A673 (cell line): ENCODE results near the gene BTF3. TPM values are rescaled to one million over a fixed set of nuclear protein-coding genes. Genes with fewer than 3 reads are reported as not detected.
A peak's percentile ranks its signal among the peaks of the same experiment; 100 is the strongest.

Experiments
- BruUV-seq: library from RNA; stranded (reverse); fragments of 400-500 nt; replicated peaks from 2 replicates; lab custom pipeline; 2021; lab: Mats Ljungman, UMichigan
- CTCF ChIA-PET: fragments of 300-600 bp; sonication (Branson Sonifier 250); formaldehyde crosslinking; loops from one replicate; lab custom pipeline; 2022; ENCODE audit warnings: antibody characterized with exemption; lab: Charles Lee
- POLR2A ChIA-PET: fragments of 300-600 bp; sonication (Branson Sonifier 250); formaldehyde crosslinking; loops from one replicate; lab custom pipeline; 2022; ENCODE audit warnings: antibody characterized with exemption; ENCODE audit not compliant: low non-redundant PET; lab: Charles Lee
- DNase-seq: peaks from one replicate; pipeline ENCODE4 v3.0.0-alpha.2; 2015; ENCODE audit warnings: low spot score
- H3K27ac ChIP-seq: fragments of 200-600 bp; sonication (generic); 2 replicates; pipeline ENCODE4 v1.5.1; 2016; ENCODE audit warnings: mixed run types, low read depth, mild to moderate bottlenecking, mixed read lengths, antibody characterized with exemption, low read length; ENCODE audit not compliant: poor library complexity, severe bottlenecking
- H3K27me3 ChIP-seq: fragments of 200-600 bp; sonication (generic); replicated peaks from 2 replicates; pipeline ENCODE4 v1.6.1; 2017; ENCODE audit warnings: mixed run types, low read depth, mild to moderate bottlenecking, mixed read lengths, antibody characterized with exemption, low read length; ENCODE audit not compliant: insufficient read depth, poor library complexity
- H3K36me3 ChIP-seq: fragments of 200-600 bp; sonication (generic); 2 replicates; pipeline ENCODE4 v1.6.1; 2016; ENCODE audit warnings: mixed run types, mild to moderate bottlenecking, mixed read lengths, antibody characterized with exemption, low read length; ENCODE audit not compliant: insufficient read depth, poor library complexity, severe bottlenecking
- H3K4me1 ChIP-seq: fragments of 200-600 bp; sonication (generic); 2 replicates; pipeline ENCODE4 v1.6.1; 2017; ENCODE audit warnings: mixed run types, mild to moderate bottlenecking, mixed read lengths, antibody characterized with exemption, low read length; ENCODE audit not compliant: insufficient read depth, poor library complexity, severe bottlenecking
- H3K4me3 ChIP-seq: fragments of 200-600 bp; sonication (generic); 2 replicates; pipeline ENCODE4 v1.5.1; 2016; ENCODE audit warnings: low read depth, mixed run types, mild to moderate bottlenecking, mixed read lengths, low read length; ENCODE audit not compliant: poor library complexity, severe bottlenecking
- H3K9me3 ChIP-seq: fragments of 200-600 bp; sonication (generic); 2 replicates; pipeline ENCODE4 v1.6.1; 2016; ENCODE audit warnings: mixed run types, low read depth, mild to moderate bottlenecking, mixed read lengths, antibody characterized with exemption, low read length; ENCODE audit not compliant: poor library complexity, severe bottlenecking
- EZH2 ChIP-seq: fragments of 200-600 bp; sonication (generic); IDR thresholded peaks from 2 replicates; pipeline ENCODE4 v1.6.1; 2017; ENCODE audit warnings: borderline replicate concordance, low read depth, mild to moderate bottlenecking, mixed read lengths, antibody characterized with exemption, low read length; ENCODE audit not compliant: poor library complexity, severe bottlenecking
- intact Hi-C: fragments of 100-400 bp; cut with micrococcal nuclease; formaldehyde crosslinking; loops from one replicate; pipeline ENCODE4 v1.10.0; 2022; ENCODE audit not compliant: unreplicated experiment
- total RNA-seq: library from RNA; stranded (reverse); gene quantifications from 2 replicates; pipeline ENCODE4 v1.2.3, GENCODE V29; 2021
- TF ChIP-seq, protein P1 (sequence below): fragments of 300-800, 200-600 bp; sonication (generic); conservative IDR thresholded peaks from 2 replicates; pipeline ENCODE4 v1.5.1; 2017; ENCODE audit warnings: low read depth, mild to moderate bottlenecking, antibody characterized with exemption, low read length, moderate library complexity, mixed read lengths

Gene BTF3
- total RNA-seq, 1 experiment from 2014 or later: 729 TPM

DNA sequence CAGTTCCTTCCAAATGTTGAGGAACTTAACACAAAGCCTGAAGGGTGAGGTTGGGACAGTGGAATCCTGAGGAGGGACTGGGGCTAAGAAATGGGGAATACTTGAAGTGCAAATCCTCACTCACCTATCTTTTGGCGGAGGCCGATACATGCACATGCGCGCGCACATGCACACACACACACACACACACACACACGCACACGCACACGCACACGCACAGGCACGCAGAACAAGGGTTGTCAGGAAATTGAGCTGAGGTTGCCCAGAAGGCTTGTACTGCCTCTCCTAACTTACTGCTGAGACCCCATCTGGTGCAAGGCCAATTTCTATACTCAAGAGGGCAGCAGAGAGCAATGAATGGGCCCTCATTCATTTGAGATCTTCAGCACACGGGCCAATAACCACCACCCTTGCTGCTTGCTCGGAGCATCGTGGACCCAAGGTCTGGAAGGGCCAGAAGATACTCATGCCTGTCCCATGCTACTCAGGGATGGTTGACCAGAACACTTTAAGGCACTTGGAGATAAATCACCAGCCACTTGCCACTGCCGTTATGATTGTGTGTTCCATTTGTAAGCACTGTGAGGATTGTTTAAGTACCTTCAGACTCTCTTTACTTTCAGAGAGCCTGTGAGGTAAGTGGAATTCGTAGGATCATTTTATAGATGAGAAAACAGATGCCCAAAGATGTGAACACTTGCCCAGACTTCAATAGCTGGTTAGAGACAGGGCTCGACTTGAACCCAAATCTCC, 21.5 kb downstream of the BTF3 start:
- peak; percentile 88 for DNase-seq
- no peaks in the 10 kb centered on the region for H3K27me3 ChIP-seq
- TF ChIP-seq EZH2: no peak
- TF ChIP-seq, protein P1, sequence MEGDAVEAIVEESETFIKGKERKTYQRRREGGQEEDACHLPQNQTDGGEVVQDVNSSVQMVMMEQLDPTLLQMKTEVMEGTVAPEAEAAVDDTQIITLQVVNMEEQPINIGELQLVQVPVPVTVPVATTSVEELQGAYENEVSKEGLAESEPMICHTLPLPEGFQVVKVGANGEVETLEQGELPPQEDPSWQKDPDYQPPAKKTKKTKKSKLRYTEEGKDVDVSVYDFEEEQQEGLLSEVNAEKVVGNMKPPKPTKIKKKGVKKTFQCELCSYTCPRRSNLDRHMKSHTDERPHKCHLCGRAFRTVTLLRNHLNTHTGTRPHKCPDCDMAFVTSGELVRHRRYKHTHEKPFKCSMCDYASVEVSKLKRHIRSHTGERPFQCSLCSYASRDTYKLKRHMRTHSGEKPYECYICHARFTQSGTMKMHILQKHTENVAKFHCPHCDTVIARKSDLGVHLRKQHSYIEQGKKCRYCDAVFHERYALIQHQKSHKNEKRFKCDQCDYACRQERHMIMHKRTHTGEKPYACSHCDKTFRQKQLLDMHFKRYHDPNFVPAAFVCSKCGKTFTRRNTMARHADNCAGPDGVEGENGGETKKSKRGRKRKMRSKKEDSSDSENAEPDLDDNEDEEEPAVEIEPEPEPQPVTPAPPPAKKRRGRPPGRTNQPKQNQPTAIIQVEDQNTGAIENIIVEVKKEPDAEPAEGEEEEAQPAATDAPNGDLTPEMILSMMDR: peak; percentile 81
- no peaks in the 10 kb centered on the region for H3K36me3 ChIP-seq
- H3K27ac ChIP-seq: no peak overlapping the region
- ChIA-PET CTCF (interaction anchor here (1.1 kb wide), 1 partner anchor 18 kb away, joined by 7 read pairs; no protein-coding TSS in a partner anchor), POLR2A (interaction anchor here (0.5 to 0.6 kb wide), 2 partner anchors 29 to 261 kb away, joined by 6 read pairs; no protein-coding TSS in a partner anchor)
- BruUV-seq: no TSS peak
- no peaks in the 10 kb centered on the region for H3K9me3 ChIP-seq
- no peak overlapping the region for H3K4me3 ChIP-seq
- intact Hi-C loops: loop anchor here (1.0 kb wide), 1 partner anchor 18 kb away; no protein-coding TSS in a partner anchor
- H3K4me1 ChIP-seq: no peaks in the 10 kb centered on the region

DNA sequence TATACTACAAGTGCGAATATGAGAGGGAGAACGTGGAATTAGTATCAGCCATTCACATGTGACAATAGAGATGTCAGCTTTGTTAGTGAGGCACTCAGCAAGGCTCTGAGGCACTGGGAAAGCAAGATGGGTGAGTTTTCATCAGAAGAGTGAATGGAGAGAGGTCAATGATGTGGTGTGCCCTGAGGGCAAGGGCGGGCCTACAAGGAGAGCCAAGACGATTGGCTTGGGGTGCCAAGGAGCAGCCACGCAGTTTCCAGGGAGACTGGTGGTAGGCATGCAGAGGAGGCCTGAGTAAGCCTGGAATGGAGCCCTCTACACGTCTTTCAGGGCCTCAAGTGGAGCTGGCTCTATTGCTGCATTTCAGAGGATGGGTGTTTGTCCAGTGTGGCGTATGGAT, 24.7 kb downstream of the BTF3 start:
- no TSS peak for BruUV-seq
- H3K27ac ChIP-seq: no peak overlapping the region
- H3K27me3 ChIP-seq: no peaks in the 10 kb centered on the region
- CTCF ChIA-PET: no interaction called here
- no peaks in the 10 kb centered on the region for H3K9me3 ChIP-seq
- POLR2A ChIA-PET: no interaction called here
- TF ChIP-seq, protein P1: no peak
- TF ChIP-seq EZH2: no peak
- H3K36me3 ChIP-seq: no peaks in the 10 kb centered on the region
- no peak overlapping the region for H3K4me3 ChIP-seq
- no peak for DNase-seq
- intact Hi-C loops: no loop called here
- H3K4me1 ChIP-seq: no peaks in the 10 kb centered on the region

DNA sequence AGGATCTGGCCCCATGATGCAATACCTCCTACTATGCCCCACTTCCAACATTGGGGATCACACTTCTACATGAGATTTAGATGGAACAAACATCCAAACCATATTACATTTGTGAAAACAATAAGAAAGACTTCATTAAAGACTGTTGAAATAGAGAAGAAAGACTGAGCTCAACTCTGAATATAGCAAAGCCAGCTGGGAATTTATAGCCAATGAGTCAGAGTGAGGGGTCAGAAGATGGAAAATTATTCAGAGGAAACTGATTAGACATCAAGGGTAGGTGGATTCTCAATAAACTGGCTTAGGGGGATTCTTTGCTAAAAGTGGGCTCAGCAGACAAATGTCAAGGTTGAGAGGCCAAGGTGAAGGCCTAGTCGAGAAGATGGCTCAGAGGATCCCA, 25.6 kb downstream of the BTF3 start:
- ChIA-PET POLR2A (no interaction called here), CTCF (no interaction called here)
- H3K27me3 ChIP-seq: no peaks in the 10 kb centered on the region
- H3K9me3 ChIP-seq: no peaks in the 10 kb centered on the region
- no peaks in the 10 kb centered on the region for H3K36me3 ChIP-seq
- intact Hi-C loops: no loop called here
- H3K4me1 ChIP-seq: no peaks in the 10 kb centered on the region
- BruUV-seq: no TSS peak
- DNase-seq: no peak
- H3K27ac ChIP-seq: no peak overlapping the region
- TF ChIP-seq, protein P1: no peak
- no peak for TF ChIP-seq EZH2
- H3K4me3 ChIP-seq: no peak overlapping the region
